DMS53 treated with DMSO at 0.1 percent for 48 hours (cell line): ENCODE measurements around the gene ALK.

ENCODE experiments used
- DNase-seq: peaks from one replicate; lab custom pipeline; 2025; ENCODE audit not compliant: unreplicated experiment; lab: John Stamatoyannopoulos, UW

Gene ALK

DNA sequence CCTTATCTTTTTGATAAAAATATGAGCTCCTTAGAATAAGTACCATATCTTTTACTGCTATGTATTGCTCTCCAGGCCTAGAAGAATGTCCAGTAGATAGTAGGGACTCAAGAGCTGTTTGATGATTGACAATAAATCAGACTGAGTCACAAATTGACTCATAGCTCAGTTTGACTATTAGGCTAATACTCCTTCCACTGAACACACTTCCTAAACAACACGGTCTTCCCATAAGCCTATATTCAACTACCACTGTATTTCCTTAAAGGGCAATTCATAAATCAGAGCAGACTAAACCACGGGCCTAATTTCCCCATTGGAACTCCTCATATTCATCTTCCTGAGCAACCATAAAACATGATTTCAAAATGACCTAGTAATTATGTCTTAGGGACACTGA is 258.5 kb downstream of the ALK start:
- DNase-seq, result no peak

DNA sequence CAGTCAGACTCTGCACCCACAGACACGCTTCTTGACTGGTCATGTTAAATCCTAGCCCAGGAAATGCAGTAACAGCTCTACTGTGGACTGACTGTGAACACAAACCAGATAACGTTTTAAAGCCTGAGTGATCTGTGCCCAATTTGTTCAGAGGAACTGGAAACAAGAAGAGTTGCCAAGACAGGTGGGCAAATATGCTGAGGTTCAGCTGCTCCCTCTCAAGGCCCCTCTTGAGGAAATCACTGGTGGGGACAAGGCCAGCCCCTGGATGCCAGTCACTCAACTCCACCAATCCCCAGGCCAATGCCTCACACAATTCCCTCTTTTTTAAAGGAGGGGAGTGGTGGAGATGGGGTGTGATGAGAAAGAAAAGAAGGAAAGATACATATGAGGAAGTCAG is 261.2 kb downstream of the ALK start:
- DNase-seq, result no peak

DNA sequence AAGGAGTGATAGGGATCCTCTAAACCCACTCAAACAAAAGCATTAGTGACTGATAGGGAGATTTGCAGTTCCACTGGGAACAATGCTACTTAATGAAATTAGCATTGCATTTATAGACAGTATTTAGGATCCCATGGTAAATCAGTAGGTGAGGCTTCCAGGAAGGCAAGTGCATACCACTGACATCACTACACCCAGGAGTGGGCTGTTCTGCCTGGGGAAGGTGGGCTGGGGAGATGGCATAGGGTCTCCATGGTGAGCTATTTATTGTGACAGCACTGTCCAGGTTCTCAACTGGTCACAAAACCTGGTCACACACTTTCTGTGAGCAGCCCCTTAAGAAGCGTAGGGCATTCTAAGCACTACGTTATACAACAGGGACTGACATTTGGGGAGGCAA is 262.2 kb downstream of the ALK start:
- no peak for DNase-seq

DNA sequence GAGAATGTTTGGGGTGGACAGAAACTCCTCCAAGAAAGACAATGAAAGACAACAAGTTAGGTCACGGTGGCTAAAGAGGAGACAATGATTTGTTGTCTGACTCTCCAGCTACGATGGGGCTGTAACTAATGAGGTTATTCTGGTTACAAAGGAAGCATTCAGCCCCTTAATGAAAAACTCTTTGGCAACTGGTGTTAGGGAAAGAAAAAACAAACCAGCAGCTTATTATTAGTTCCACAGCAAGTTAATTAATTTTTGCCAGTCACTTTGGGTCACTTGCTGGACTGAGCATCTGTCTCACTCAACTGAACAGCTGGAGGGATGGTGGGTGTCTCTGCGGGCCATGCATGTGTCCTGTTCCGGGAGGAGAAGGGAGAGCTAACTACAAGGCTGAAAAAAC is 263.7 kb downstream of the ALK start:
- DNase-seq, result no peak

DNA sequence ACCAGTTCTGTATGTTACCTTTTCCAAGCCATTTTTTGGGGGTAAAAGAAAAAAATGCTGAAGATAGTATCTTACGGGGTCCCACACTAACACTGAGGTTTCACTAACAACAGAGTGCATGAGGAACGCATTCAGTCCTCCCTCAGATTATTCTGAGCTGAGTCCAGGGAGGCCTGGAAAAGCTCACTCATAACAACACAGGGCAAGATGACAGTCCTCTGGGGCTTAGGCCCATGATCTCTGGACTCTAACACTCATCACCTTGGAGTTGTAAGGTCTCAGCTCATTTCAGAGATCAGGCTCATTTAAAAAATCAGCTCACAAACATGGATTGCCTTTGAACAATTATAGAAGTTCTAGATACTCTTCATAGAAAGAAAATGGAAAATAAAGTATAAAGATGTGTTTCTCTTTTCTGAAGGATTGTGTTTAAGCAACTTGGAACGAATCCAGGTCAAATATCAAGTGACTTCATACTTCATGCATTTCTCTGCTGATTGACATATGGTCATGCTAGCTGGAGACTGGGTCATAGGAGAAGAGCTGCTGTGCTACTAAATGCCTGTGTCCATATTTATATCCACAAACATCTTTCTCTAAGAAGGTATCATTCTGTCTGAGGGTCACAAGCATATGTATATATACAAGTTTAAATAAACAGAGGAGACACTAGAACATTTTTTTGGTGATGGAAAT is 265.8 kb downstream of the ALK start:
- DNase-seq, result peak; percentile 3

DNA sequence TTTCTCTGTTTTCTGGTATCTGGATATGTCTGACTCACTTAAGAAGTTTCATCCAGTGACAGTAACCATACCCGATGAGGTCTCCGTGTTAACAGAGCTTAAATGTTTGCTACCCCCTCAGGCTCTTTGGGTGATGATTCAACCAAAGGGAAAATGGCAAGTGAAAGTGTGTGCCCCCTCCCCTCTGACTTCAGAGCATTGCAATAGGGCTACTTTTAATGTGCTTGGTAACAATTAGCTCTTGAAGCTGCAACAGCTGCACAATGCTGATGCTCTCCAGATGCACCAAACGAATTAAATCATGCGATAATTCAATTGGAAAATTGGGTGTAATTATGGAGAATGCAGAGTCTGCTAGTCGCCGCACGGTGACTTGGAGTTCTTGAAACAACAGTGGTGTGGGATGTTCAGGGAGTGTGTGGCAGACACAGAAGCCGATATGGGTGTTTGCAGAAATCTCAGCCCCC is 270.7 kb downstream of the ALK start:
- DNase-seq, result no peak

DNA sequence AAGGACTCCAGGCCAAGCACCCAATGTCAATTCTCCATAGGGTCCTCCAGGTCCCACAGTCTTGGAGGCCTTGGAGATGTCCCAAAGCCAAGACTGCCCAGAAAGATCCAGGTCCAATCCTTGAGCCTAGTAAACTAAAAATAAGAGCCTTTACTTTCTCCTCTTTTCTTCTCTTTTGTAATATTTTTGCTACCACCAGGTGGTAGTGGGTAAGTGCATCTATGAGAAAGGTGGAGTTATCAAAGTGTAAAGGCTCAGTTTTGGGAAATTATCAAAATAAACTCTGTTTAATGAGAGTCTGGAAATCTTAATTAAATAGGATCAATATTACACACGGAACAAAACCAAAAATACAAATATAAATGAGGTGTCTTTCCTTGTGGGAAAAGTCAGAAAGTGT is 276.4 kb downstream of the ALK start:
- DNase-seq, result no peak

DNA sequence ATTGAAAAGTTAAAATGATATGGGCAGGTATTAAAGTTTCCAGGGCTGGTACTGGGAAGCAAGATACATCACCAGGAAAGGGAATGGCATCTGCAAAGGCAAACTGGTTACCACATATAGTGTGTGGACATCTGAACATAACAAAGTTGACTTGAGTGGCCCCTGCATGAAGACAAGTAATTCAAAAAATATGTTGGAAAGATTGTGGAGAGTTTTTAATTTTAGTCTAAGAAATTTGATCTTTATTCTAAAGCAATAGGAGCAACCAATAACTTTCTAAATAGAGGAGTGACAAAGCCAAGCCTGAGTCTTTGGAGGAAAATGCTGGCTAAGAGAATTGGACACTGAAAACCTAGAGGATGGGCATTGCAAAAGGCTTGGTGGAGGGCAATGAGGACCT is 278.2 kb downstream of the ALK start:
- no peak for DNase-seq

DNA sequence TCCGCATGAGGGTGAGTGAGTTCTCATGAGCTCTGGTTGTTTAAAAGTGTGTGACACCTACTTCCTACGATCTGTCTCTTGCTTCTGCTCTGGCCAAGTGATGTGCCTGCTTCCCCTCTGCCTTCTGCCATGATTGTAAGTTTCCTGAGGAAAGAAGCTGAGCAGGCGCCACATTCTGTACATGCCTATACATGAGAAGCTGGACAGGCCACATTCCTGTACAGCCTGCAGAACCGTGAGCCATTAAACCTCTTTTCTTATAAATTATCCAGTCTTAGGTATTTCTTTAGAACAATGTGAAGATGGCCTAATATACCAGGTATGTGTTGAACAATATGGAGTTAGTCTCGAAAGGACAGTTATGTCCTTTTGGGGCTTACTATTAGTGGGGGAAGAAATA is 281.0 kb downstream of the ALK start:
- no peak for DNase-seq

DNA sequence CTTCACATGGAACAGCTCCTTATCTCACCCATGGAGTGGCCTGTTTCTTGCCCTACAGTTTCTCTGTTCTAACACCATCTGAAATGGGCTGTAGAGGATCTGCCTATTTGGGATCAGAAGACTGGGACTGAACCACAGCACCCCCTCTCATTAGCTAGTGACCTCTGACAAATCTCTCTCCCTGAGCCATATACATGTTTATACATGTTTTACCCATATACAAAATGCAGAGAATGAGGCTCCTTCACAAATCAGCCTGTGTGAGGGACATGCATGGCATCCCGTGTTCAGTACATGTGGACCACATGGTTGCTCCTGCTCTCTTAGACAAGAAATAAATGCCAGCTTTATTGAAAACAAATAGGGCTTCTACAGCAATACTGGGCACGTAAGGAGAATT is 282.7 kb downstream of the ALK start:
- DNase-seq, result no peak

DNA sequence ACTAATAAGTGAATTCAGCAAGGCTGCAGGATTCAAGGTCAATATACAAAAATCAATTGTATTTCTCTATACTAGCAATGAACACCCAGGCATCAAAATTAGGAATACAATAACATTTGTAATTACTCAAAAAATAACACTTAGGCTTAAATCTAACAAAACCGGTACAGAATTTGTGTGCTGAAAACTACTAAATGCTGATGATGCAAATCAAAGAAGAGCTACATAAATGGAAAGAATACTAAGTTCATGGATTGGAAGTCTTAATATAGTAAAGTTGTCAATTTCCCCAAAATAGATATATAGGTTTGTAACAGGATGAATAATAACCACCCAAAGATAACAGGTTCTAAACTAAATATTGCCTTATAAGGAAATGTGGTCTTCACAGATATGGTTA is 286.5 kb downstream of the ALK start:
- no peak for DNase-seq

DNA sequence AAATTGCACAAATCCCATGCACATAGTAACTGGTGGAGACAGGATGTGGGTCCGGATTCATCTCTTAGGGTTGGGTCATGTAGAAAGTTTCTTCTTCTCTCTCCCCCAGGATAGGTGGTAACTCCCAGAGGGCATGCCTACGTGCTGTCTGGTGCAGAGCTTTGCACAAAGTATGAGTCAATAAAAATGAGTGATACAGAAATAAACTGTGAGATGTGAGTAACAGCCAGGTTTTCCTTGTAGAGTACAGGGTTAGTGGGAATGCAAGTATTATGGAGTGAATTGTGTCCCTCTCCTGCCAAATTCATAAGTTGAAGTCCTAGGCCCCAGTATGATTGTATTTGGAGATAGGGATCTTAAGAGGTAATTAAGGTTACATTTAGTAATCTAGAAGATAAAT is 289.4 kb downstream of the ALK start:
- no peak for DNase-seq

DNA sequence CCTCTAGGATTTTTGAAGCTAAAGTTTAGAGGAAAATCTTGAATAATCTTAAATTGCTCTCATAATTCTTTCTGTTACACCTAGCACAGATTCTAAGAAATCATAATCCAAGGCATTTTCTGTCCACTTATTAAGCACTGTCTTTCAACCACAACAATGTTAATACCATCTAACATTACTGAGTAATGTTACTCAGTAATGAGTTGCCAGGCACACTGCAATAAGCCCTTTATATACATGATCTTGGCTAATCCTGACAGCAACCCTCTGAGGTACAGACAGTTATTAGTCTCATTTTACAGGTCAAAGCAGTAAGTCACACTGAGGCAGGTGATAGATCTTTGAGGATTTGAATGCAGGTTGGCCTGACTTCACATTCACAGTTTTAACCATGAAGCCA is 291.9 kb downstream of the ALK start:
- no peak for DNase-seq

DNA sequence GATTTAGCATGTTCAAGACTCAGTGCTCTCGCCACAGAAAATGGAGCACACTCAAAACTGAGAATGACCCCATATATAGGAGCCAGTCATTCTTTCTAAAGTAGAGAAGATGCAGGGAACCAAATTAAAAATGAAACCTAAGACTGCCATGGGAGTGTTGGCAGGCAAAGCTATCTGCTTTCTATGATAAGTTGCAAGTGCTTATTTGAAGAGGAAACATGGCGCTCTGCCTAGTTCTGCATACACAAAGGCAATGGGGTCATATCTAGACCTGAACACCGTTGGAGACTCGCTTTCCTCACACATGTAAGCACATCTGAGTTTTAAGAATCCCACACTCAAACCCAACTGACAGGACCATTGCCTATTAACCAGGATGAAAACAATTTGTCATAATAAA is 292.5 kb downstream of the ALK start:
- DNase-seq, result no peak

DNA sequence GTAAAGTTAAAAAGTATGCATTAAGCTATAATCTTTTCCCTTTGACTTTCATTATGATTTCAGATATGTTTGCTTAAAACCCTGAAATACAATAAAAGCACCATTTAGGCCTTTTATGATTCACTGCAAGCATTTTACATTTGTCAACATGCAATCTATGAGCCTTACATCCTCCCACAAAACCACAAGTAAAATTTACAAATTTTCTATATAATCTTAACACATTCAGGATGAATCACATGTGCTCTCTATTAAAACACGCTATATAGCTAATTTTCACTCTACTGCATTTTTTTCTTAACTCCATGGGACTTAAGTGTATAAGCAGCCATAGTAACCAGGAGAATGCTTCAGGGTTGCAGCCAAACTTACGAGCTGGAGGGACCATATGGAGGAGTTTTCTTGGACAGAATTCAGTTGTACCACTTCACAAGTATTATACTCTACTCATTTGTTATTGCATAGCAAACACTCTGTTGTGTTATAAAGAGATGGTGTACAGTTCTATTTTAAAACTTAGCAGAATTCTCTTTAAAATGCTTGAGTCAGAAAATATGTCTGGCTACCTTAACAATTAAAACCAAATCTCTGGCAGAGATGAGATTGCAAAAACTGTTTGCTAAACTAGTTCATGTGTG is 293.2 kb downstream of the ALK start:
- DNase-seq, result no peak

DNA sequence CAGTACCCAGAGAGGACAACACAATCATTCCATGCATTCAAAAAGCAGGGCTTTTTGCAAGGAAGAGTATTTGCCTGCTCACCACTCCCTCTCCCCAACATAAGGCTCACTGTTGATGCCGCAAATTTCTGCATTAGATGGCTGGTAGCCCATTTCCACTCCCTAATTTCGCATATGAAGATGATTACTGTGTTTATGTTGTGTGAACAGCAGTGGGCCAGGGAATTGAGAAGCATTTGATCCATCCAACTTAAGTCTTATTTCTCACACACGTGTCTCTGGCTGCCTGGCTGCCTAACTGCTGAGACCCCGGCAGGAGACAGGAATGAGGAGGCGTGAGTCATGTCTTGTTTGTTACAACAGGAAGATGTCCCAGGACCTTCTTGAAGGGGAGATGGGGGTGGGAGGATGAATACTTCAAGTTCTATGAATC is 294.1 kb downstream of the ALK start:
- DNase-seq, result no peak

DNA sequence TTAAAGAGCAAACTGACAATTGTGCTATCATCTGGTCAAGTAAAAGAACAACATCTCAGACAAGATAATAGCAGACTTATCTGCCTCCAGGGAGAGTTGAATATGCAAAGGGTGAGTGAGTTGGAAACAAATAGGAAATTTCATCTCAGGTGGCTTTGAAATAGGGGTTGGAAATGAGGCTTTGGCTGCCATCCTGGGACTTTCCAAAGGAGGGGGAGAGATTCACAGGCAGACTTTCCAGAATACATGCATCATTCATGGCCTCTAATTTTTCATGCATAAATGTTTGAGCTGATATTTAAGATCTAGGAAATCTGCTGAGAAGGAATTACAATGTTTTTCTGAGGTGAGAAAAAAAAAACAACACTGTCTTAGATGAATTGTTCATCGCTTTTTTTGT is 300.5 kb downstream of the ALK start:
- DNase-seq, result no peak

DNA sequence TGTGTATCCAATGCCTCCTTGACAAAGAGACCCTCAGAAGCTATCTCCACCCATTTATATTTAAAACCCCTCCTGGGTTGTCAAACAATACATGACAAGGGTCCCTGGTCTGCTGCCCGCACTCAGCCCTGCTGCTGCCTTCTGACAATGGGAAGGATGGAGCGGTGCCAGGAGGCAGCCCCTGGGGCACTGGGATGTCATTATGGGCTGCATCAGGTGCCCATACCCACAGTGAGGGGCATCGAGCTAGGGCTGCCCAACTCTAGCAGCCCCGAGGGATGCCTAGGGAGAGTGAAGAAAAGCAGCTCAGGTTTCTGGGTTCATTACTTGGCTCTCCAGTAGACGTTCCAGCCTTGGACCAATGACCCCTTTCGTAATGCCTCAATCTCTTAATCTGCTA is 301.7 kb downstream of the ALK start:
- DNase-seq, result no peak

DNA sequence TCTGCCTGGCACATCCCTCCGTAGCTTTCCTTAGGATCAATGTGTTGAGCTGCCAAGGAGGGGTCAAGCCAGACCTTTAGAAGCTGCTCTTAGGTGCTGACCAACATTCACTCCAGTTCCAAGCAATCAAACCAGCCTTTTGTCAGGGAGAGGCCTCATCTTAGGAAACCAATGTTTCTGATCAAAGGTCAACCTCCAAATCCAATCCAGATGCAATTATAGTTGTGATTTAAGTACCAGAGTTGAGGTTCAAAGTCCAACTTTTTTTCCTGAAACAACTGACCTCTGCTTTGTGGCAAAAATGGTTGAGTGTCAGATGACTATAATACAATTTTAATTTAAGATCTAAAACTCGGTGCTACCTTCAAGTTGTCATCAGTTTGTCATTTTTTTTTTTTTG is 303.4 kb downstream of the ALK start:
- no peak for DNase-seq

DNA sequence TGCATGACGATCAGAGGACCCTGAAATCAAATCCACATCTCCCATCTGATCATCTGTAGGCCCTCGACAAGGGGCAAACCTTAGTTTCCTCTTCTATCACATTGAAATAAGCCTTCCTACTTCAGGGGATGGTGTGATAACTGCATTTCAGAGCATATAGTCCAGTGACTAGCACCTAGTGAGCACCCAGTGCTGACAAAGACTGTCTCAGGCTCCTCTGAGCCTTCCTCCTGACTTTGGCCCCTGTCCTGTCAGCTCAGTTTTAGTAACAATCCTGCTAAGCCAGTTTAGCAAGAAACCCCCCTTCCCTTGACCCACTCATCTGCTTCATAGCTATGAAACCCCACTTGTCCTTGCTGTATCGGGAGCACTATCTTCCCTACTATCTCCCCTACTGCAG is 304.0 kb downstream of the ALK start:
- DNase-seq, result no peak

DNA sequence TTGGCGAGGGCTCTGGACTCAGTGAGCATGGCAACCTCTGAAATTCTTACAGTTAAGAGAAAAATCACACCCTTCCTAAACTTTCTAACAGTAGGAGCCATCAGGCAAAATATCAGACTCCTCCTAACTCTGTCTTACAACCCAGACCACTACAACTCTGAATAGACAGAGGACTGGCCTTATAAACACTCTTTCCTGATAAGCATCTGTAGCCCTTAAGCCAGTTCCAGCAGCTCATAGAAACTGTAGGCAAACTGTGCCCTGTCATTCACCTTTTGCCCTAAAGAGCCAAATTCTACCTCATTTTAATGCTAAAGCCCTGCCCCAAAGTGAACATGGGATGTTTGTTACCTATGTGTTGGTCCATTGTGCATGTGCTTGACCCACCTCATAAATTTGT is 304.8 kb downstream of the ALK start:
- DNase-seq, result no peak

DNA sequence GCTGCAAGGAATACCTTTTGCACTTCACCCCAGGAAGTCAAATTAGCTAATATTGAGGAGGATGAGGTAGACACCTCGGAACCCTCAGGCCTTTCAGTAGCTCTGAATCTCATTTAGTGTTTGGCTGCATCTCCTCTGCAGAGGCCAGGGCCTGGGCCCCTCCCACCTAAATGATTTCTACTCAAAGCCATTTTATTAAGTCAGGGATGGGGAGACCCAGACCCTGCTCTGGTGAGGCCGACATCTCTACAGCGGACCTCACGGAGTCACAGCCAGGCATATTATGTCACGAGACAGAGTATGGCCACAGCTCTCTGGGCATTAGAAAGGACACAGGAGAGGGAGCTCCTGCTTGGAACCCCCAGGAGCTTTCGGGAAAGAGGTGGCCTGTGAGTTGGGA is 305.5 kb downstream of the ALK start:
- DNase-seq, result no peak

DNA sequence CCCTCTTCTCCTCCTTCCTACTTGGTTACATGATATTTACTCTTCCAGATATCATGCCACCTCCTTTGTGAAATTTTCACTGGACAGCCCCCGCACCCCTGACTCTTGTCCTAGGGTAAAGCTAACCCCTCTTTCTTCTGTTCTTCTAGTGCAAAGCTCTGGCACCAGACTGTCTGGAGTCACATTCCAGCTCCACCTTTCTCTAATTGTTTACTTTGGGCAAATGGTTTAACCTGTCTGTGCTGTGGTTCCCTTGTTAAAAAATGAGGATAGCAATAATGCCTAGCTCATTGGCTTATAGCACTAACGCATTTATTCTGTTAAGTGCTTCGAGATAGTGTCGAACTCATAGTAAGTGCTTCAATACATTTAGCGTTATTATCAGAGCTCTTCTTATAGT is 306.2 kb downstream of the ALK start:
- DNase-seq, result no peak
